Vagina (tissue), 2 donors: ENCODE data around the gene POU6F2.

Source experiments
- CTCF ChIP-seq, 3 experiments: fragments of 450-650 bp in 2 of 3; fragments of 200-600 bp in 1 of 3; sonication (generic) in 1 of 3; IDR thresholded peaks; one replicate each; pipeline ENCODE4 v1.5.1; 2017 to 2019; ENCODE audit warnings: antibody characterized with exemption in 3 of 3, mild to moderate bottlenecking in 2 of 3, moderate library complexity in 2 of 3
- POLR2A ChIP-seq, 2 donors: fragments of 450-650 bp; IDR thresholded peaks; one replicate each; pipeline ENCODE4 v1.6.1; 2017; ENCODE audit warnings: antibody characterized with exemption in 2 of 2, mild to moderate bottlenecking in 2 of 2, moderate library complexity in 2 of 2
- POLR2AphosphoS5 ChIP-seq, 2 donors: sonication (generic); formaldehyde crosslinking; IDR thresholded peaks; one replicate each; pipeline ENCODE4 v1.9.0; 2017; ENCODE audit warnings: antibody characterized with exemption in 2 of 2, mild to moderate bottlenecking in 2 of 2, low read depth in 1 of 2; ENCODE audit not compliant: insufficient read depth in 1 of 2

- TF ChIP-seq CTCF (IDR thresholded peaks at IDR 0.05) = no peak
- no peak for TF ChIP-seq POLR2AphosphoS5 (IDR thresholded peaks at IDR 0.05; ENCODE audit: insufficient read depth in 1 of 2, low read depth in 1 of 2)
- TF ChIP-seq POLR2A (IDR thresholded peaks at IDR 0.05) = no peak
Observed at GRCh38 chr7:39295796-39296195, 318.1 kb downstream of the POU6F2 start.
